Lower leg skin (tissue), 3 donors: ENCODE measurements around the gene SLC25A14.
"Not testable (repeated sequence)": the region's sequence is repeated elsewhere in the genome, so short reads cannot be mapped to it uniquely, and the experiment has no call there.

ENCODE experiments used
- CTCF ChIP-seq, 3 donors: fragments of 450-650 bp; IDR thresholded peaks; one replicate each; pipeline ENCODE4 v1.5.1; 2016; ENCODE audit warnings: antibody characterized with exemption in 3 of 3, mild to moderate bottlenecking in 3 of 3, moderate library complexity in 2 of 3
- POLR2A ChIP-seq, 2 donors: fragments of 450-650 bp; IDR thresholded peaks; one replicate each; pipeline ENCODE4 v1.6.1; 2016 to 2017; ENCODE audit warnings: antibody characterized with exemption in 2 of 2, mild to moderate bottlenecking in 1 of 2, moderate library complexity in 1 of 2

DNA sequence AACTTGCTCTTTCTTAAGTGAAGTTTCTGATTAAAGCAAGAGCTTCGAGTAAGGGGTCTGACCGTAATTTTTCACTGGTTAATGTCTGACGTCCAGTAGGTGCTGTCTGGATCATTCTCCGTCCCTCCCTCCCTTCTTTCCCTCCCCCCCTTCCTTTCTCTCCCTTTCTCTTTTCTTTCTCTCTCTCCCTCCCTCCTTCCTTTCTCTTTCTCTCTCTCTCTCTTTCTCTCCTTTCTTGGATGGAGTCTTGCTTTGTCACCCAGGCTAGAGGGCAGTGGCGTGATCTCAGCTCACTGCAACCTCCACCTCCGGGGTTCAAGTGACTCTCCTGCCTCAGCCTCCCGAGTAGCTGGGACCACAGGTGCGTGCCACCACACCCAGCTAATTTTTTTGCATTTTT lies 850 bp upstream of the SLC25A14 start:
- not testable (repeated sequence) for TF ChIP-seq CTCF, POLR2A (IDR thresholded peaks at IDR 0.05)
